Liver (tissue), 3 donors: ENCODE measurements around the gene SWAP70.

Source experiments
- CTCF ChIP-seq: fragments of 150-350 bp; IDR thresholded peaks from 2 replicates; pipeline ENCODE4 v1.5.1; 2017; ENCODE audit warnings: improper control_type of control experiment, low read depth, low read length; ENCODE audit not compliant: missing input control
- EGR1 ChIP-seq, 2 donors: IDR thresholded peaks; 2 replicates each; pipeline ENCODE4 v1.6.1; 2016 to 2018; ENCODE audit warnings: antibody characterized with exemption in 2 of 2, low read depth in 2 of 2
- GABPA ChIP-seq, 2 donors: IDR thresholded peaks in 1 of 2; conservative IDR thresholded peaks in 1 of 2; 2 replicates each; pipeline ENCODE4 v1.6.1; 2016; ENCODE audit warnings: antibody characterized with exemption in 2 of 2, mild to moderate bottlenecking in 1 of 2, moderate library complexity in 1 of 2
- HNF4A ChIP-seq, 2 donors: conservative IDR thresholded peaks; 2 replicates each; pipeline ENCODE4 v1.6.1; 2016; ENCODE audit warnings: antibody characterized with exemption in 2 of 2, mild to moderate bottlenecking in 2 of 2
- JUND ChIP-seq, 2 donors: IDR thresholded peaks; 2 replicates each; pipeline ENCODE4 v1.6.1; 2016; ENCODE audit warnings: antibody characterized with exemption in 2 of 2
- NR2F2 ChIP-seq: IDR thresholded peaks from 2 replicates; pipeline ENCODE4 v1.6.1; 2016; ENCODE audit warnings: antibody characterized with exemption
- RAD21 ChIP-seq, 2 donors: IDR thresholded peaks; 2 replicates each; pipeline ENCODE4 v1.6.1; 2016; ENCODE audit warnings: antibody characterized with exemption in 2 of 2, mild to moderate bottlenecking in 2 of 2
- SP1 ChIP-seq: IDR thresholded peaks from 2 replicates; pipeline ENCODE4 v1.6.1; 2018; ENCODE audit warnings: antibody characterized with exemption, mild to moderate bottlenecking
- TAF1 ChIP-seq: conservative IDR thresholded peaks from 2 replicates; pipeline ENCODE4 v1.6.1; 2016; ENCODE audit warnings: antibody characterized with exemption, mild to moderate bottlenecking
- TF ChIP-seq, protein P1 (sequence below): IDR thresholded peaks from 2 replicates; pipeline ENCODE4 v1.6.1; 2016; ENCODE audit warnings: antibody characterized with exemption
- TF ChIP-seq, protein P2 (sequence below): IDR thresholded peaks from 2 replicates; pipeline ENCODE4 v1.6.1; 2016; ENCODE audit warnings: antibody characterized with exemption, mild to moderate bottlenecking
- TF ChIP-seq, protein P3 (sequence below): IDR thresholded peaks from 2 replicates; pipeline ENCODE4 v1.6.1; 2016; ENCODE audit warnings: antibody characterized with exemption
- donor health status: healthy.
- donor health status: healthy.

DNA sequence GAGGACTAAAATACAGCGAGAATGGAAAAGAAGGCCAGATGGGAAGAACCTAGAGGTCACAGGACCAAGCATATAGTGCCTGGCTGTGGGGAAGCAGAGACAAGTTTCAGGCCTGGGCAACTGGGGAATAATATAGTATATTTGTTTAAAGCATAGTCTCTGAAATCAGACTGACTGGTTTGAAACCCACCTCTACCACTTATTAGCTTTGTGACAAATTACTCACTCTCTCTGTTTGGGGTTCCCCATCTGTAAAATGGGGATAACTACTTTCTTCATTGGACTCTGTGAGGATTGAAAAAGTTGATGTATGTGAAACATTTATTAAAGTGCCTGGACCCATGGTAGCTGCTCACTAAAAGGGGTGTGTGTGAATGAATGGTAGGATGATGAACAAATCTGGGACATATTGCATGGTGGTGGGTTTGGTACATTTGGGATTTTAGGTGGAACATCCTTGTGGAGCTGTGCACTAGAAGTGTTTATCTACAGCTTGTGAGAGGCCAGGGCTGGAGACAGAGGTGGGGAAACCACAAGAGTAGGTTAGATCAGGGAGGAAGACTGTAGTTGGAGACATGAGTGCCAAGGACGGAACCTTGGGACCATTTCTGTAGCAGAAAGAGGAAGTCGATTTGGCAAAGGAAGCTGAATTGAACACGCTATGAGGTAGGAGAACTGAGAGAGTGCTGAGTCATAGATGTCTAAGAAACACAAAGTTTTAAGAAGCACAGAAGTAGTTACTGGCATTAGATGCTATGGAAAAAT is 52.6 kb downstream of the SWAP70 start:
- no peak for TF ChIP-seq CTCF
- TF ChIP-seq, protein P1, sequence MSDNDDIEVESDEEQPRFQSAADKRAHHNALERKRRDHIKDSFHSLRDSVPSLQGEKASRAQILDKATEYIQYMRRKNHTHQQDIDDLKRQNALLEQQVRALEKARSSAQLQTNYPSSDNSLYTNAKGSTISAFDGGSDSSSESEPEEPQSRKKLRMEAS = no peak
- TF ChIP-seq TAF1 = no peak
- TF ChIP-seq RAD21 (IDR thresholded peaks at IDR 0.05) = peak in 1 of 2 donors; percentile 22
- TF ChIP-seq, protein P2, sequence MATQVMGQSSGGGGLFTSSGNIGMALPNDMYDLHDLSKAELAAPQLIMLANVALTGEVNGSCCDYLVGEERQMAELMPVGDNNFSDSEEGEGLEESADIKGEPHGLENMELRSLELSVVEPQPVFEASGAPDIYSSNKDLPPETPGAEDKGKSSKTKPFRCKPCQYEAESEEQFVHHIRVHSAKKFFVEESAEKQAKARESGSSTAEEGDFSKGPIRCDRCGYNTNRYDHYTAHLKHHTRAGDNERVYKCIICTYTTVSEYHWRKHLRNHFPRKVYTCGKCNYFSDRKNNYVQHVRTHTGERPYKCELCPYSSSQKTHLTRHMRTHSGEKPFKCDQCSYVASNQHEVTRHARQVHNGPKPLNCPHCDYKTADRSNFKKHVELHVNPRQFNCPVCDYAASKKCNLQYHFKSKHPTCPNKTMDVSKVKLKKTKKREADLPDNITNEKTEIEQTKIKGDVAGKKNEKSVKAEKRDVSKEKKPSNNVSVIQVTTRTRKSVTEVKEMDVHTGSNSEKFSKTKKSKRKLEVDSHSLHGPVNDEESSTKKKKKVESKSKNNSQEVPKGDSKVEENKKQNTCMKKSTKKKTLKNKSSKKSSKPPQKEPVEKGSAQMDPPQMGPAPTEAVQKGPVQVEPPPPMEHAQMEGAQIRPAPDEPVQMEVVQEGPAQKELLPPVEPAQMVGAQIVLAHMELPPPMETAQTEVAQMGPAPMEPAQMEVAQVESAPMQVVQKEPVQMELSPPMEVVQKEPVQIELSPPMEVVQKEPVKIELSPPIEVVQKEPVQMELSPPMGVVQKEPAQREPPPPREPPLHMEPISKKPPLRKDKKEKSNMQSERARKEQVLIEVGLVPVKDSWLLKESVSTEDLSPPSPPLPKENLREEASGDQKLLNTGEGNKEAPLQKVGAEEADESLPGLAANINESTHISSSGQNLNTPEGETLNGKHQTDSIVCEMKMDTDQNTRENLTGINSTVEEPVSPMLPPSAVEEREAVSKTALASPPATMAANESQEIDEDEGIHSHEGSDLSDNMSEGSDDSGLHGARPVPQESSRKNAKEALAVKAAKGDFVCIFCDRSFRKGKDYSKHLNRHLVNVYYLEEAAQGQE = no peak
- TF ChIP-seq GABPA (IDR thresholded peaks at IDR 0.05 in 1 of 2, conservative IDR thresholded peaks at IDR 0.05 in 1 of 2) = no peak
- no peak for TF ChIP-seq SP1
- no peak for TF ChIP-seq EGR1 (IDR thresholded peaks at IDR 0.05; ENCODE audit: low read depth in 2 of 2)
- no peak for TF ChIP-seq NR2F2
- TF ChIP-seq, protein P3, sequence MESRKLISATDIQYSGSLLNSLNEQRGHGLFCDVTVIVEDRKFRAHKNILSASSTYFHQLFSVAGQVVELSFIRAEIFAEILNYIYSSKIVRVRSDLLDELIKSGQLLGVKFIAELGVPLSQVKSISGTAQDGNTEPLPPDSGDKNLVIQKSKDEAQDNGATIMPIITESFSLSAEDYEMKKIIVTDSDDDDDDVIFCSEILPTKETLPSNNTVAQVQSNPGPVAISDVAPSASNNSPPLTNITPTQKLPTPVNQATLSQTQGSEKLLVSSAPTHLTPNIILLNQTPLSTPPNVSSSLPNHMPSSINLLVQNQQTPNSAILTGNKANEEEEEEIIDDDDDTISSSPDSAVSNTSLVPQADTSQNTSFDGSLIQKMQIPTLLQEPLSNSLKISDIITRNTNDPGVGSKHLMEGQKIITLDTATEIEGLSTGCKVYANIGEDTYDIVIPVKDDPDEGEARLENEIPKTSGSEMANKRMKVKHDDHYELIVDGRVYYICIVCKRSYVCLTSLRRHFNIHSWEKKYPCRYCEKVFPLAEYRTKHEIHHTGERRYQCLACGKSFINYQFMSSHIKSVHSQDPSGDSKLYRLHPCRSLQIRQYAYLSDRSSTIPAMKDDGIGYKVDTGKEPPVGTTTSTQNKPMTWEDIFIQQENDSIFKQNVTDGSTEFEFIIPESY = no peak
- no peak for TF ChIP-seq JUND (IDR thresholded peaks at IDR 0.05)
- no peak for TF ChIP-seq HNF4A (conservative IDR thresholded peaks at IDR 0.05)
